ENCODE results near the gene CES3. TPM values are rescaled to one million over a fixed set of nuclear protein-coding genes. Genes with fewer than 3 reads are reported as not detected.

CES3 gene
- total RNA-seq, 1 experiment from 2014 or later: 0.95 TPM

DNA sequence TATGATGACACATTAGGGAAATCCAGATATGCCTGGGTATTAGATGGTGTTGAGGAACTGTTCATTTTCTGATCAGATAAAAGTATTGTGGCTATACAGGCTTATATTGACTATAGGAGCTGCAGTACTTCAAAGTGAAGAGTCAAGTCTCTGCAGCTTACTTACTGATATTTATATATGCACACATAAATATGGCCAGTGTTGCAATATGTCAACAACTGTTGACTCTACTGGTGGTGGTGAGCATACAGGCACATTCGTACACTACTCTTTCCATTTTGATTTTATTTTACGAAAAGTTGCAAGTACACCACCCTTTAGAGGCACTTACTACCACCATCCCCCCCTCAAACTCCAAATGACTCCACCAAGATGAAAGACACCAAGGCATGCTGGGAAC lies 29.4 kb upstream of the CES3 start:
- H3K4me3 ChIP-seq (ENCODE audit: low read depth, low read length): no peak overlapping the region
- no peak overlapping the region for H3K27ac Mint-ChIP-seq (ENCODE audit: unreplicated experiment)
- no peaks in the 10 kb centered on the region for H3K9me3 Mint-ChIP-seq (ENCODE audit: unreplicated experiment)
- no peak overlapping the region for H3K4me3 Mint-ChIP-seq (ENCODE audit: unreplicated experiment)
- H3K4me1 Mint-ChIP-seq (ENCODE audit: low read depth, unreplicated experiment): peaks cover 19% of the 10 kb centered on the region
- ChIA-PET CTCF (no interaction called here), POLR2A (interaction anchor here (0.6 kb wide), 1 partner anchor 19 kb away, joined by 3 read pairs; no protein-coding TSS in a partner anchor)
- intact Hi-C loops (cut with micrococcal nuclease; ENCODE audit: unreplicated experiment): no loop called here
- BruUV-seq (replicated peaks): no TSS peak
- H3K27me3 Mint-ChIP-seq (ENCODE audit: insufficient read depth, unreplicated experiment): no peaks in the 10 kb centered on the region
- TF ChIP-seq CTCF (IDR thresholded peaks at IDR 0.05; ENCODE audit: insufficient read depth in 1 of 2, low read depth in 1 of 2, low read length in 1 of 2, severe bottlenecking in 1 of 2, unreplicated experiment in 1 of 2): no peak
- no peaks in the 10 kb centered on the region for H3K36me3 ChIP-seq (ENCODE audit: control insufficient read depth, insufficient read depth, low read length)
- H3K4me1 ChIP-seq: peaks cover 8% of the 10 kb centered on the region
- no peak for DNase-seq
- no peaks in the 10 kb centered on the region for H3K27me3 ChIP-seq (replicated peaks; ENCODE audit: control insufficient read depth, insufficient read depth, low read length)
- H3K9me3 ChIP-seq: no peaks in the 10 kb centered on the region
- H3K36me3 Mint-ChIP-seq (ENCODE audit: insufficient read depth, unreplicated experiment): peaks cover 17% of the 10 kb centered on the region

- Mint-ChIP-seq H3K9me3 (ENCODE audit: unreplicated experiment) (no peaks in the 10 kb centered on the region), H3K27ac (ENCODE audit: unreplicated experiment) (no peak overlapping the region), H3K4me3 (ENCODE audit: unreplicated experiment) (peak overlapping the region; percentile 94), H3K36me3 (ENCODE audit: insufficient read depth, unreplicated experiment) (peaks cover 17% of the 10 kb centered on the region), H3K27me3 (ENCODE audit: insufficient read depth, unreplicated experiment) (no peaks in the 10 kb centered on the region), H3K4me1 (ENCODE audit: low read depth, unreplicated experiment) (peaks cover 19% of the 10 kb centered on the region)
- H3K9me3 ChIP-seq: no peaks in the 10 kb centered on the region
- ChIA-PET CTCF (no interaction called here), POLR2A (no interaction called here)
- H3K4me1 ChIP-seq: peaks cover 8% of the 10 kb centered on the region
- BruUV-seq (replicated peaks): no TSS peak
- no peak overlapping the region for H3K4me3 ChIP-seq (ENCODE audit: low read depth, low read length)
- no peak for TF ChIP-seq CTCF (IDR thresholded peaks at IDR 0.05; ENCODE audit: insufficient read depth in 1 of 2, low read depth in 1 of 2, low read length in 1 of 2, severe bottlenecking in 1 of 2, unreplicated experiment in 1 of 2)
- H3K36me3 ChIP-seq (ENCODE audit: control insufficient read depth, insufficient read depth, low read length): no peaks in the 10 kb centered on the region
- no peak for DNase-seq
- intact Hi-C loops (cut with micrococcal nuclease; ENCODE audit: unreplicated experiment): no loop called here
- no peaks in the 10 kb centered on the region for H3K27me3 ChIP-seq (replicated peaks; ENCODE audit: control insufficient read depth, insufficient read depth, low read length)
Observed at GRCh38 chr16:66932076-66932475, 29.0 kb upstream of the CES3 start.

DNA sequence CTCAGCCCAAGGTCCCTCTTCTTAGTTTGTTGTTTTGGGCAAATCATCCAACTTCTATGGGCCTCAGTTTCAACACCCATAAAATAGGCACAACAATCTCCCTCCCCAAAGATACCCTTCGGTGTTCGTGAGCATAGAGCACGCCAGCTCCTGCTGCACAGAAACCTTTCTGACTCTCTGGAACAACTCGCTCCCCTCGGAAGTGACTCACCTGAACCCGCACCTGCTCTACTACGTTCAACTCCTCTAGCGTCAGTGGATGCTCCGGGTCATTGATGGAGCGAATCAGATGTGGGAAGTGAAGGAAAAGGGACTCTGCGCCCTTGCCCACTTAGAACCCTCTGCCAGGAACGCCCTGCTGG lies 27.3 kb upstream of the CES3 start:
- TSS peak; percentile 66 for BruUV-seq (replicated peaks)
- peaks cover 17% of the 10 kb centered on the region for H3K36me3 Mint-ChIP-seq (ENCODE audit: insufficient read depth, unreplicated experiment)
- Histone ChIP-seq H3K4me3 (ENCODE audit: low read depth, low read length) (peak overlapping the region; percentile 81), H3K36me3 (ENCODE audit: control insufficient read depth, insufficient read depth, low read length) (no peaks in the 10 kb centered on the region), H3K9me3 (no peaks in the 10 kb centered on the region), H3K4me1 (peaks cover 8% of the 10 kb centered on the region), H3K27me3 (replicated peaks; ENCODE audit: control insufficient read depth, insufficient read depth, low read length) (no peaks in the 10 kb centered on the region)
- POLR2A ChIA-PET: no interaction called here
- no peaks in the 10 kb centered on the region for H3K9me3 Mint-ChIP-seq (ENCODE audit: unreplicated experiment)
- no peak for TF ChIP-seq CTCF (IDR thresholded peaks at IDR 0.05; ENCODE audit: insufficient read depth in 1 of 2, low read depth in 1 of 2, low read length in 1 of 2, severe bottlenecking in 1 of 2, unreplicated experiment in 1 of 2)
- intact Hi-C loops (cut with micrococcal nuclease; ENCODE audit: unreplicated experiment): no loop called here
- peak overlapping the region; percentile 88 for H3K27ac Mint-ChIP-seq (ENCODE audit: unreplicated experiment)
- H3K4me3 Mint-ChIP-seq (ENCODE audit: unreplicated experiment): peak overlapping the region; percentile 94
- DNase-seq: no peak
- CTCF ChIA-PET: interaction anchor here (1.2 kb wide), 1 partner anchor 38 kb away, joined by 3 read pairs; no protein-coding TSS in a partner anchor
- H3K4me1 Mint-ChIP-seq (ENCODE audit: low read depth, unreplicated experiment): peaks cover 19% of the 10 kb centered on the region
- no peaks in the 10 kb centered on the region for H3K27me3 Mint-ChIP-seq (ENCODE audit: insufficient read depth, unreplicated experiment)
